GM23248 (cell line): ENCODE data around the gene LRG1. TPM values are rescaled to one million over a fixed set of nuclear protein-coding genes. Genes with fewer than 3 reads are reported as not detected.

ENCODE experiments used
- DNase-seq: peaks from one replicate; pipeline ENCODE4 v3.0.0-alpha.2; 2015
- H2AFZ ChIP-seq: fragments of 200-600 bp; sonication (generic); 2 replicates; pipeline ENCODE4 v1.6.1; 2016; ENCODE audit warnings: antibody characterized with exemption
- H3F3A ChIP-seq: fragments of 200-600 bp; sonication (generic); 2 replicates; pipeline ENCODE4 v1.6.1; 2016; ENCODE audit warnings: mild to moderate bottlenecking, antibody characterized with exemption, mixed run types; ENCODE audit not compliant: insufficient read depth
- H3K27ac ChIP-seq: fragments of 200-600 bp; sonication (generic); 2 replicates; pipeline ENCODE4 v1.5.1; 2016; ENCODE audit warnings: mild to moderate bottlenecking
- H3K27me3 ChIP-seq: fragments of 200-600 bp; sonication (generic); replicated peaks from 2 replicates; pipeline ENCODE4 v1.6.1; 2016; ENCODE audit warnings: mild to moderate bottlenecking; ENCODE audit not compliant: insufficient read depth
- H3K36me3 ChIP-seq: fragments of 200-600 bp; sonication (generic); 2 replicates; pipeline ENCODE4 v1.6.1; 2016; ENCODE audit warnings: low read depth, mild to moderate bottlenecking
- H3K4me1 ChIP-seq: fragments of 200-600 bp; sonication (generic); 2 replicates; pipeline ENCODE4 v1.6.1; 2016; ENCODE audit warnings: mild to moderate bottlenecking; ENCODE audit not compliant: insufficient read depth
- H3K4me2 ChIP-seq: fragments of 200-600 bp; sonication (generic); one replicate; pipeline ENCODE4 v1.6.1; 2016; ENCODE audit warnings: mild to moderate bottlenecking; ENCODE audit not compliant: unreplicated experiment
- H3K4me3 ChIP-seq: fragments of 200-600 bp; sonication (generic); 2 replicates; pipeline ENCODE4 v1.5.1; 2016; ENCODE audit warnings: mild to moderate bottlenecking
- H3K79me2 ChIP-seq: fragments of 200-600 bp; sonication (generic); 2 replicates; pipeline ENCODE4 v1.6.1; 2016; ENCODE audit warnings: mild to moderate bottlenecking; ENCODE audit not compliant: insufficient read depth
- H3K9ac ChIP-seq: fragments of 200-600 bp; sonication (generic); 2 replicates; pipeline ENCODE4 v1.6.1; 2016; ENCODE audit warnings: mild to moderate bottlenecking
- H3K9me2 ChIP-seq: fragments of 200-600 bp; sonication (generic); 2 replicates; pipeline ENCODE4 v1.6.1; 2016; ENCODE audit warnings: mixed run types, mild to moderate bottlenecking, moderate library complexity; ENCODE audit not compliant: insufficient read depth
- H3K9me3 ChIP-seq: fragments of 200-600 bp; sonication (generic); one replicate; pipeline ENCODE4 v1.6.1; 2017; ENCODE audit warnings: low read depth
- H4K20me1 ChIP-seq: fragments of 200-600 bp; sonication (generic); 2 replicates; pipeline ENCODE4 v1.6.0; 2016; ENCODE audit not compliant: insufficient read depth
- EZH2 ChIP-seq: fragments of 200-600 bp; sonication (generic); IDR thresholded peaks from 2 replicates; pipeline ENCODE4 v1.6.1; 2018; ENCODE audit warnings: antibody characterized with exemption, mild to moderate bottlenecking; ENCODE audit not compliant: insufficient read depth, poor library complexity, severe bottlenecking
- EZH2phosphoT487 ChIP-seq: fragments of 200-600 bp; sonication (generic); IDR thresholded peaks from 2 replicates; pipeline ENCODE4 v1.6.1; 2018; ENCODE audit warnings: antibody characterized with exemption, moderate library complexity, mild to moderate bottlenecking, low read depth; ENCODE audit not compliant: insufficient read depth
- WGBS, 2 experiments: methylation state at CpG; one replicate each; pipeline ENCODE4 v1.1.6; 2015 to 2017; ENCODE audit warnings: low lambda C conversion rate in 2 of 2, low coverage in 1 of 2; ENCODE audit errors: missing lambda C conversion rate in 2 of 2; 5-methylcytosine and 5-hydroxymethylcytosine counted together
- in situ Hi-C: fragments of 300-500 bp; cut with MboI; formaldehyde crosslinking; loops from 2 replicates; pipeline ENCODE4 v1.15.0; 2020
- polyA plus RNA-seq: library from polyadenylated mRNA; unstranded; fragments of >200 nt; fragmentation: Nextera tagmentation; extraction: Ambion mirVana; gene quantifications from 2 replicates; pipeline ENCODE4 v1.2.1, GENCODE V29; 2016
- total RNA-seq: library from RNA; depleted of rRNA; stranded (reverse); fragments of >200 nt; shearing (Covaris generic); gene quantifications from 2 replicates; pipeline ENCODE4 v1.2.3, GENCODE V29; 2014

Gene LRG1
- total and polyA plus RNA-seq, 2 experiments from 2014 or later, result not detected

- H3K36me3 ChIP-seq, result no peaks in the 10 kb centered on the region; the same call in 1 of the 2 replicates
- H3K27ac ChIP-seq, result no peak overlapping the region
- no peaks in the 10 kb centered on the region for H3K27me3 ChIP-seq
- no peaks in the 10 kb centered on the region for H4K20me1 ChIP-seq
- no peak overlapping the region for H3K9ac ChIP-seq
- 77 to 80% methylated on average over 17 of the region's 17 CpGs for WGBS, 2 experiments
- no peaks in the 10 kb centered on the region for H3K9me3 ChIP-seq
- DNase-seq, result peak; percentile 75
- in situ Hi-C loops, result no loop called here
- H2AFZ ChIP-seq, result no peak overlapping the region
- no peaks in the 10 kb centered on the region for H3K79me2 ChIP-seq
- H3K4me3 ChIP-seq, result no peak overlapping the region
- no peaks in the 10 kb centered on the region for H3F3A ChIP-seq
- no peak overlapping the region for H3K4me2 ChIP-seq
- no peaks in the 10 kb centered on the region for H3K9me2 ChIP-seq
- H3K4me1 ChIP-seq, result peaks cover 8% of the 10 kb centered on the region; the same call in 1 of the 2 replicates
- TF ChIP-seq EZH2 (no peak), EZH2phosphoT487 (no peak)
These were observed 33.2 kb downstream of the LRG1 start for GRCh38 chr19:4506449-4507149.

- WGBS, 2 experiments, result 91 to 94% methylated on average over 26 to 34 of the region's 34 CpGs
- H3K9ac ChIP-seq, result no peak overlapping the region
- H3K4me2 ChIP-seq, result no peak overlapping the region
- no peaks in the 10 kb centered on the region for H4K20me1 ChIP-seq
- no peak for DNase-seq
- in situ Hi-C loops, result no loop called here
- no peaks in the 10 kb centered on the region; the same call in 1 of the 2 replicates for H3K36me3 ChIP-seq
- no peak overlapping the region for H3K27ac ChIP-seq
- no peaks in the 10 kb centered on the region for H3K9me3 ChIP-seq
- no peak overlapping the region for H2AFZ ChIP-seq
- no peaks in the 10 kb centered on the region for H3K27me3 ChIP-seq
- no peak for TF ChIP-seq EZH2phosphoT487
- no peak for TF ChIP-seq EZH2
- no peaks in the 10 kb centered on the region for H3K9me2 ChIP-seq
- no peaks in the 10 kb centered on the region for H3F3A ChIP-seq
- peaks cover 8% of the 10 kb centered on the region; the same call in 1 of the 2 replicates for H3K4me1 ChIP-seq
- no peaks in the 10 kb centered on the region for H3K79me2 ChIP-seq
- no peak overlapping the region for H3K4me3 ChIP-seq
These were observed 34.0 kb downstream of the LRG1 start for GRCh38 chr19:4505570-4506448.

GRCh38 chr19:4504891-4505569, 34.8 kb downstream of the LRG1 start:
- Histone ChIP-seq H3K27ac (no peak overlapping the region), H4K20me1 (no peaks in the 10 kb centered on the region), H3F3A (no peaks in the 10 kb centered on the region), H3K36me3 (no peaks in the 10 kb centered on the region; the same call in 1 of the 2 replicates), H3K9me3 (no peaks in the 10 kb centered on the region), H3K4me3 (no peak overlapping the region), H3K4me2 (no peak overlapping the region), H3K4me1 (peaks cover 8% of the 10 kb centered on the region; the same call in 1 of the 2 replicates), H3K79me2 (no peaks in the 10 kb centered on the region), H2AFZ (no peak overlapping the region), H3K27me3 (no peaks in the 10 kb centered on the region), H3K9me2 (no peaks in the 10 kb centered on the region), H3K9ac (no peak overlapping the region)
- TF ChIP-seq EZH2 (no peak), EZH2phosphoT487 (no peak)
- no peak for DNase-seq
- 80 to 85% methylated on average over 14 to 15 of the region's 15 CpGs for WGBS, 2 experiments
- in situ Hi-C loops, result no loop called here

- no peaks in the 10 kb centered on the region for H3K79me2 ChIP-seq
- H3K9me3 ChIP-seq, result no peaks in the 10 kb centered on the region
- no peaks in the 10 kb centered on the region for H3F3A ChIP-seq
- no peaks in the 10 kb centered on the region for H3K9me2 ChIP-seq
- no peak for DNase-seq
- WGBS, 2 experiments, result 89 to 91% methylated on average over 22 to 23 of the region's 23 CpGs
- in situ Hi-C loops, result no loop called here
- H2AFZ ChIP-seq, result no peak overlapping the region
- TF ChIP-seq EZH2phosphoT487, result no peak
- no peak for TF ChIP-seq EZH2
- peaks cover 8% of the 10 kb centered on the region; the same call in 1 of the 2 replicates for H3K4me1 ChIP-seq
- no peak overlapping the region for H3K27ac ChIP-seq
- H4K20me1 ChIP-seq, result no peaks in the 10 kb centered on the region
- H3K4me3 ChIP-seq, result no peak overlapping the region
- no peaks in the 10 kb centered on the region for H3K27me3 ChIP-seq
- no peak overlapping the region for H3K4me2 ChIP-seq
- no peak overlapping the region for H3K9ac ChIP-seq
- no peaks in the 10 kb centered on the region; the same call in 1 of the 2 replicates for H3K36me3 ChIP-seq
These were observed 35.5 kb downstream of the LRG1 start for GRCh38 chr19:4504297-4504701.
